Stimulated activated CD4-positive, alpha-beta T cell treated with anti-CD3 and anti-CD28 coated beads, Interleukin-2, amount 100 ng/mL, for 4 hours (primary cell): ENCODE data around the gene ABCF2.
A peak's percentile ranks its signal among the peaks of the same experiment; 100 is the strongest.

Experiments
- DNase-seq: peaks from one replicate; pipeline ENCODE4 v3.0.0-alpha.2; 2020; ENCODE audit warnings: low read depth

Gene ABCF2

DNA sequence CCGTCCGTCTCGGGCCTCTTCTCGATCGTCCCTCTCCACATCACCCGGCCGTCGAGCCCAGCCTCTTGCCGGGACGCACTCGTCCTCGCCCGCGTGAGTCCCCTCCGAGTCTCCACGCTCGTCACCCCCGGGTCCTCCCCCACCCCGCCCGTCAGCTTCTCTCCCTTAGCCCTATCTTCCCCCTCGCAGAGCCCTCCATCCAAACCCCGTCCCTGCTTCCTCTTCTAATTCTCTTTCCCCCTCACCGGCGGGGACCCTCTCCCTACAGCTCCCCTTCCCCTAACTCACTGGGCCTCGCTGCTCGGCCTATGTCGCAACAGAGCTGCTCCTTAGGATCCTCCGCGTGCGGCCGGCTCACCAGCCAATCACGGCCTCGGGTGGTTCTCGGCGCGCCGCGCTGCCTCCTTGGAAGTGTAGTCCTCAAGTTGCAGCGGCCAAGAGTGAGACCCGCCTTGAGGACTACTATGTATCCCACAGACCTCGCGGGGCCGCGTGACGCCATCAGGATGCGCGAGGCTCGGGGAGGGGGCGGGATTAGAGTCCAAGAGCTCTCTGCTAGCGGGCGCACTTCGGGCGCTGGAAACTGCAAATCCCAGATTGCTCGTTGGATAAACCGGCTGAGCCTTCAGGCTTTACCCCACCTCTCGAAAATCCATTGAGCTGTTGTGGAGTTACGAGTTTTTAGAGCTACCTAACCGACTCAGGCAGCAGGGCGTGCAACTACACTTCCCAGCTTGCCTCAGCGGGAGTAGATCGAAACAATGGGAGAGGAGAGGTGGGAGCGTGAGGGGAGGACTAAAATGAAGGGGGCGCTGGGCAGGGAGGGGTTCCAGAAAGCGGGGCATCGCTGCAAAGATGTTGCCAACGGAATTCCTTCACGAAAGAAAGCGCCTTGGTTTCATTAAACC, at the start of gene ABCF2:
Gene ABCF2, minus strand, starts transcription at position 331 of the 908 bp plus-strand sequence. CDS start 747 bp downstream, outside the sequence.
- DNase-seq = peak; percentile 97

- DNase-seq = no peak
These were observed 49.0 kb upstream of the ABCF2 start for GRCh38 chr7:151275813-151276577.

GRCh38 chr7:151274936-151275812, 48.2 kb upstream of the ABCF2 start:
- no peak for DNase-seq

- DNase-seq = no peak
These were observed 47.4 kb upstream of the ABCF2 start for GRCh38 chr7:151274396-151274795.

GRCh38 chr7:151273651-151274390, 46.8 kb upstream of the ABCF2 start:
- DNase-seq = no peak

- no peak for DNase-seq
These were observed 45.9 kb upstream of the ABCF2 start for GRCh38 chr7:151272877-151273276.

GRCh38 chr7:151272405-151272804, 45.4 kb upstream of the ABCF2 start:
- DNase-seq = no peak

DNA sequence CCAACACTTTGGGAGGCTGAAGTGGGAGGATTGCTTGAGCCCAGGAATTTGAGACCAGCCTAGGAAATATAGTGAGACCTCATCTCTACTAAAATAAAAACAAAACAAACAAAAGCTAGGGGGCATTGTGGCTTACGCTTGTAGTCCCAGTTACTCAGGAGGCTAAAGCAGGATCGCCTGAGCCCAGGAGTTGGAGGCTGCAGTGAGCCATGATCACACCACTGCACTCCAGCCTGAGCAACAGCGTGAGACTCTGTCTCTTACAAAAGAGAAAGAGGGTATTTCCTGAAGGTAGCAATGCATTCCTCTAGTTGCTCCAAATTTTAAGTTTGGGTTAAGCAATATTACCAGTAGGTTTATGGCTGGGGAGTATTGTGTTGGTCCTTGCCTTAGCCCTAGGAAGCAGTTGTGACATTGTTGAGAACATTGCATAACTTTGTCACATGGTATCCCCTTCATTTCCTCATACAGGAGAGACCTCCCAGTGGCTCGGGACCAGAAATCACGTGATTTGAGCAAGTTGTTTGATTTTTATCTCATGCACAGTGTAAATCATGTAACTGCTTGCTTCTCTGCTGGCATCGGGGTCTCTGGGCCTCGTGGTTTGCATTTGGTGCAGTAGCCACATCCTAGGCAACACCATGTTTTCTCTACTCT, 44.8 kb upstream of the ABCF2 start:
- no peak for DNase-seq

- no peak for DNase-seq
These were observed 42.5 kb upstream of the ABCF2 start for GRCh38 chr7:151269511-151269910.

DNA sequence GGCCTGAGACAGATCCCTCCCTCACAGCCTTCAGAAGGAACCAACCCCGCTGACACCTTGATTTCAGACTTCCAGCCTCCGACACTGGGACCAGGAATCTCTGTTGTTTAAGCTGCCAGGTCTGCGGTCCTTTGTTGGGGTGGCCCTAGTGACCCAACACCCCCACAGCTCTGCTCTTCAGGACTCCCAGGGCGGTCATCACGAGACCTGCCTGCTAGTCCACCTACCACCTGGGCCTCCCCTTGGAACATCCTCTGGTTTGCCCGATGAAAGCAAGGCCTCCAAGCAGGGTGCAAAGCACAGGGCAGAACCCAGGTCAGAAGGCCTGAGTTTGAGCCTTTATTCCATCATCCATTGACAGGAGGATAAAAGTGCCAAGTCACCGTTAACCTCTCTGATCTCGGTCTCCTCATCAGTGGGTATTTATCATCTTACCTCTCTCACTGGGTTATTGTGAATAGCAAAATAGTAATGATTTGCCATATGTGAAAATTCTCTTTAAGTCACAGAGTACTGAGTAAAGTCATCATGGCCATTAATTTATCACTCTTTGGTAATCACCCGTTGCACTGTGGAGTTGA, 38.4 kb upstream of the ABCF2 start:
- DNase-seq = no peak

GRCh38 chr7:151264615-151265014, 37.6 kb upstream of the ABCF2 start:
- no peak for DNase-seq

DNA sequence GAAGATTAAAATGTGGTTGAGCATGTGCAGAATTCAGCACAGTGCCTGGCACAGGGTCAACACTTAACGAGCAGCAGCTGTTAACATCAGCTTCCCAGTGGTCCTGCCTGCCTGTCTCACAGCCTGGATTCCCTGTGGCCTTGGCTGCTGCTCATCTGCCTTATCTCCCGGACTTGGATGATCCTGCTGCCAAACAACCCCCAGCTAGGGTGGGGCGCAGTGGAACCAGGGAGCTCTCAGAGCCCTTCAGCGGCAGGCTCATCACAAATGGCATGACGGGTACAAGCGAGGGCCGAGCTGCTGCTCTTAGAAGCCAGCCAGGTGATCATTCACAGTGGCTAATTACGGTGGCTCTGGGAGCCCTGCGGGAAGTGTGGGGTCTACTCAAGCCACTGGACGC, 34.5 kb upstream of the ABCF2 start:
- no peak for DNase-seq

DNA sequence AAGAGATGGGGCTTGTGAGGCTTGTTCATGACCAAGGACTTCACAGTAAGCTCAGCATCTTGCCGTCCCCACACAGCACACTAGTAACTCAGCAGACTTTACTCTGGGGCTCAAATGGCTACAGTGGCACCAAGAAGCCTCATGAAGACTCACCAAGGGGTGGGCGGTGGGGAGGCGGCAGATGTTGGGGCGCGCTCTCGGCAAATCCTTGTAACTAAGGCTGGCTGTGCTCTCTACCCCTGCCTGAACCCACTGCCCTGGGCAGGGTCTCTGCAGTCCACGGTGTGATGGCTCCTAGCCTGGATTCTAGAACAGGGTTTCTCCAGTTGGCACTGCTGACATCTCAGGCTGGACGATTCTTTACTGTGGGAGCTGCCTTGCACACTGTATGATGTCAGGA, 33.9 kb upstream of the ABCF2 start:
- no peak for DNase-seq

DNA sequence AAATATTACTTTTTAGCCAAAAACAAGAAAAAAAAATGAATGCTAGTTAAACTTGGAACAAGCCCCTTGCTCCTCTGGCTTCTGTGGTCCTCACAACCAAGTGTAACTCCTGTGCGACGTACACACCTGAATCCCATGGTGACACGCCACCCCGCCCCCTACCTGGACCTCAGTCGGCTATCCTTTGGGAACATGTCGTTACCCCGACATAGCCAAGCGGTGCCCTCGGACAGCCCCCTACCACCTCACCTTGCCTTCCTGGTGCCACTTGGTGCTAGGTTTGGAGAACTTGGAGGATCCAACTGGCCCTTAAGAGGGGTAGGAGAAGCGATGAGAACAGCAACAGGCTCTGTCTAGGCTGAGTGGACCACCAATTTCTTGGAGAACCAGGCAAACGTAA, 33.5 kb upstream of the ABCF2 start:
- no peak for DNase-seq

GRCh38 chr7:151257990-151258389, 31.0 kb upstream of the ABCF2 start:
- DNase-seq = no peak

DNA sequence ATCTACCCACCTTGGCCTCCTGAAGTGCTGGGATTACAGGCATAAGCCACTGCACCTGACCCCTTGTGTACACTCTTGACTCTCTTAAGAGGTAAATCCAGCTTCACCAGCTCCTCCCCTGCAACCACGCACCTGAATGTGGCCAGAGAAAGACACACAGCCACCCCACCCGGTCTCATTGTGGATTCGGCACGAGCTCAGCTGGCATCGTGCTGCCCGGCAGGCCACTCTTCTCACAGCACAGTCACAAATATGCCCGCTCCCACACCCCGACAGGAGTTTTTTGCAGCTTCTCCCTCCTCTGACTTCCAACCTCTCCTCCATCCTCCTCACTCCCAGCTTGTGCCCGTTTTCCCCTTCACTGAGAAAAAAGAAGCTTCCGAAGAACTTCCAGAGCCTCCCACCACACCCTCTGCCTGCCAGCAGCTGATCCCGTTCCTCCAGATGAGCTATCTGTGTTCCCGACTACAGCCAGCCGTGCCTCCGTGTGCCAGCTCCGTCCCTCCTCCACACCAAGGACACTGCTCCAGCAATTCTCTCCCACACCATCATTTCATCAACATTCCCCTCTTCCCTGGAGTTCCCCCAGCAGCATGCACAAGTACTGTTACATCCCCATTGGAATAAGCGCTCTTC, 29.5 kb upstream of the ABCF2 start:
- DNase-seq = no peak

DNA sequence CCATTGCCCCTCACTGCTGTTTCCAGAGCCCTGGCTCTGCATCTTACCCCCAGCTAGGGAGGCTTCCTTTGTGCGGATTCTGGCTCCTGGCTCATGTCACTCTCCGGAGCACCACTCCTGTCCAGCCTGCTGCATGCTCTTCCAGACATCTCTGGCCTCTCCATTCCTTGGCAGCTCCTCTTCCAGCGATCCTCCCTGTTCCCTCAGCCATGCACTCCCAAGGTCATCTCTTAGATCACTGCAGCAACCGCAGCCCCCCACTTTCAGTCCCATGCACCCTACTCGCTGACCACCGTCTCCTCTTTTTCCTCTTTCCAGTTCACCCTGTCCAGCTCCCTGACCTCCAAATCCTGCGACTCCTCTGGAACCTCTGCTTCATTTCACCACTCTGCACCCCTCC, 28.4 kb upstream of the ABCF2 start:
- no peak for DNase-seq

DNA sequence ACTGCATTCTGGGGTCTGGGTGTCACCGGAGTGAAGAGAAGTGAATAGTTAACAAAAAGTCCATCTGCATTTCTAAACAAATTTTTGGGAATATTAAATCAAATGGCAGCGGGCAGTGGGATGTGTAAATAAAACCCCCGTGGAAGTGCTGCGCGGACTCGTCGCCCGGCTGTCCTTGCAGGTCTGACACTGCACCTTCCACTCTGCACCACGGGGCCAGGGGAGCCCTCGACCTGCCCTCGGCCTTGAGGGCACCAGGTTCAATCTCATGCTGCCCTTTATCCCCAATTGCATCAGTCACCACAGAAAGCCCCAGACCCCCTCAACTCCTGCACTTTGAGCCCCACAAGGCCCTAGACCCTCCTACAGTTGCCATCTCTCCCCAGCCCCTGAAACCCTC, 27.8 kb upstream of the ABCF2 start:
- DNase-seq = no peak

GRCh38 chr7:151254316-151254715, 27.3 kb upstream of the ABCF2 start:
- no peak for DNase-seq
